ENCODE data around the gene CDK19. TPM values are rescaled to one million over a fixed set of nuclear protein-coding genes. Genes with fewer than 3 reads are reported as not detected.

CDK19 gene
- total and polyA plus RNA-seq, 9 of the 15 experiments (the other 6 are each of a cell fraction or from before 2014, with no cell fraction given), result 3.8 to 15.2 (median 7.4) TPM

- no peak for TF ChIP-seq CTCFL (IDR thresholded peaks at IDR 0.05; ENCODE audit: borderline replicate concordance, insufficient read depth, low read depth, low read length, poor library complexity, severe bottlenecking)
- no peak for TF ChIP-seq C11orf30 (IDR thresholded peaks at IDR 0.05; ENCODE audit: low read depth)
- TF ChIP-seq SMARCC2 (IDR thresholded peaks at IDR 0.05; ENCODE audit: low read depth), result no peak
- TF ChIP-seq MIER1 (IDR thresholded peaks at IDR 0.05; ENCODE audit: low read depth), result no peak
- TF ChIP-seq ZNF589 (CRISPR knock-in tag; IDR thresholded peaks at IDR 0.05; ENCODE audit: low read depth), result no peak
- TF ChIP-seq ZNF696 (CRISPR knock-in tag; conservative IDR thresholded peaks at IDR 0.05), result no peak
- TF ChIP-seq GATAD2B (IDR thresholded peaks at IDR 0.05; ENCODE audit: borderline replicate concordance), result no peak
- TF ChIP-seq CREBBP (IDR thresholded peaks at IDR 0.05; ENCODE audit: low read depth, low read length), result no peak
These were observed 186.9 kb downstream of the CDK19 start (continued) for GRCh38 chr6:110628330-110628729.

- no peaks in the 10 kb centered on the region for H3K27me3 ChIP-seq (ENCODE audit: control insufficient read depth in 2 of 2, insufficient read depth in 2 of 2, low read length in 2 of 2)
- peaks cover 0 to 3% of the 10 kb centered on the region in 2 experiments; a peak in 1 of 5 replicates for H3K4me1 ChIP-seq (replicated peaks in 1 of 2; ENCODE audit: control insufficient read depth in 2 of 2, insufficient read depth in 2 of 2, low read length in 2 of 2)
- H2AFZ ChIP-seq (ENCODE audit: low read depth, low read length), result no peak overlapping the region
- H3K9ac ChIP-seq (ENCODE audit: insufficient read depth in 1 of 2, low read depth in 2 of 2, low read length in 2 of 2), result no peak overlapping the region
- DNase-seq (ENCODE audit: extremely low read depth in 1 of 4, low spot score in 3 of 4), result no peak
- no peaks in the 10 kb centered on the region for H3K79me2 ChIP-seq (ENCODE audit: control insufficient read depth, insufficient read depth, low read length)
- no peaks in the 10 kb centered on the region for H3K36me3 ChIP-seq (ENCODE audit: control insufficient read depth, insufficient read depth, low read length)
- BruUV-seq (replicated peaks), result no TSS peak
- H3K27ac ChIP-seq (ENCODE audit: extremely low read depth, low read depth, low read length), result no peak overlapping the region
- 44% methylated on average over 1 of the region's 1 CpG for WGBS (ENCODE audit: insufficient coverage, low coverage, missing lambda C conversion rate)
- no peak for ATAC-seq
- ChIA-PET CTCF (ENCODE audit: low intra/inter-chr PET ratio) (no interaction called here), POLR2A (no interaction called here)
- in situ Hi-C loops (cut with MboI), result no loop called here
- intact Hi-C loops (cut with micrococcal nuclease), result no loop called here
- no peaks in the 10 kb centered on the region for H3K9me1 ChIP-seq (ENCODE audit: control insufficient read depth, insufficient read depth, low read length)
- no peak overlapping the region for H3K4me3 ChIP-seq
- no peaks in the 10 kb centered on the region; the same call in 1 of the 2 replicates for H4K20me1 ChIP-seq (replicated peaks; ENCODE audit: control insufficient read depth, insufficient read depth, low read length)
- no peaks in the 10 kb centered on the region for H3K9me3 ChIP-seq (replicated peaks; ENCODE audit: control insufficient read depth, insufficient read depth, low read depth, low read length)
- no peak overlapping the region for H3K4me2 ChIP-seq (ENCODE audit: insufficient read depth, low read length)
- FAIRE-seq, result no peak
- TF ChIP-seq ETV6 (IDR thresholded peaks at IDR 0.05; ENCODE audit: borderline replicate concordance in 1 of 2, low read depth in 2 of 2, low read length in 1 of 2) (no peak), ETV6 (CRISPR knock-in tag; IDR thresholded peaks at IDR 0.05; ENCODE audit: borderline replicate concordance) (no peak), PATZ1 (CRISPR knock-in tag; IDR thresholded peaks at IDR 0.05; ENCODE audit: borderline replicate concordance) (no peak), CEBPG (CRISPR knock-in tag; IDR thresholded peaks at IDR 0.05) (no peak), CEBPG (tag; conservative IDR thresholded peaks at IDR 0.05 in 1 of 2, IDR thresholded peaks at IDR 0.05 in 1 of 2) (no peak), CBFB (CRISPR knock-in tag; IDR thresholded peaks at IDR 0.05) (no peak), ETS2 (tag; IDR thresholded peaks at IDR 0.05; ENCODE audit: borderline replicate concordance, poor library complexity, severe bottlenecking) (no peak), BACH1 (tag; IDR thresholded peaks at IDR 0.05) (no peak), FOXJ3 (CRISPR knock-in tag; IDR thresholded peaks at IDR 0.05) (no peak), C11orf30 (IDR thresholded peaks at IDR 0.05; ENCODE audit: low read depth) (no peak), SRF (CRISPR knock-in tag; IDR thresholded peaks at IDR 0.05) (no peak)
These were observed 188.8 kb downstream of the CDK19 start for GRCh38 chr6:110626442-110626841.

Data from K562 (cell line).